Measurements from ENCODE around the gene OSBPL6.

GRCh38 chr2:178296394-178297090, 102.2 kb downstream of the OSBPL6 start:
- TF ChIP-seq CTCF (IDR thresholded peaks at IDR 0.05) (no peak), POLR2AphosphoS5 (IDR thresholded peaks at IDR 0.05) (no peak), POLR2A (IDR thresholded peaks at IDR 0.05; ENCODE audit: low read depth) (no peak)
